Measurements from ENCODE around the gene SPTBN2.

DNA sequence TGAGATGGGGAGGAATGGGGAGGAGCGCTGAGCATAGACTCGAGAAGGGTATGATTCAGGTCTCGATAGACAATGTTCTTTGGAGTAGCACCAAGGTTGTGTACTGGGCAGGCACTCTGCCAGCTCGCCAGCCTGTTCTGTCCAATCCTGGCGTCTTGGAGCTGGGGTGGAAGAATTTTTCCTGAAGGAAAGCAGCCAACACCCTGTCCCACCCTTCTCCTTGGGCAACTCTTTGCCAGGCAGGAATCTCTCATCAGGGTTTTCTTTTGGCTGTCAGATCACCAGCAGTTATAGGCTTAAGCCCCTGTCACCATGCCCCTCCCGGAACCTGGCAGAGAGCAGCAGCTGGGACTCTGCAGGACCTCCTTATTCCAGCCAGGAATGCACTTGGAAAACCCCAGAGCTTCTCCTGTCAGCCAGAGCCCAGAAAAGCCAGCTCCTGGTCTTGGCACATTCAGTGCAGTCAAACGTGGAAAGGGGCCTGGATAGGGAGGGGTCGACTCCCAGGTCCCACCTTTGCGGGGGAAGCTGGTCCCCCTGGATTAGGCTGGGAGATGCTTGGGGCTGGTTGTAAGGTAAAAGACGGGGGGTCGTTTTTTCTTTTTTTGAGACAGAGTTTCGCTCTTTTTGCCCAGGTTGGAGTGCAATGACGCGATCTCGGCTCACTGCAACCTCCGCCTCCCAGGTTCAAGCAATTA lies 14.4 kb upstream of the SPTBN2 start:
- no peak for TF ChIP-seq CTCF (IDR thresholded peaks at IDR 0.05)
- TF ChIP-seq POLR2A (IDR thresholded peaks at IDR 0.05) = no peak
- no peak for TF ChIP-seq EP300 (IDR thresholded peaks at IDR 0.05)

Measured in ovary (tissue), 3 donors.